Neural cell (in vitro differentiated cells): ENCODE measurements around the gene CNOT2. TPM values are rescaled to one million over a fixed set of nuclear protein-coding genes. Genes with fewer than 3 reads are reported as not detected.

Experiments
- H2AFZ ChIP-seq: fragments of 200-600, 300-800 bp; sonication (generic), shearing (Covaris generic); 2 replicates; pipeline ENCODE4 v1.6.0; 2014; ENCODE audit warnings: low read depth, mild to moderate bottlenecking, antibody characterized with exemption, low read length, moderate library complexity
- H3F3A ChIP-seq: fragments of 200-600 bp; shearing (Covaris generic); 2 replicates; pipeline ENCODE4 v1.6.1; 2016; ENCODE audit warnings: mild to moderate bottlenecking, moderate library complexity, mixed read lengths, antibody characterized with exemption, low read length; ENCODE audit not compliant: insufficient read depth, poor library complexity, severe bottlenecking
- H3K27ac ChIP-seq: fragments of 200-600, 300-800 bp; sonication (generic), shearing (Covaris generic); 2 replicates; pipeline ENCODE4 v1.5.1; 2014; ENCODE audit warnings: mild to moderate bottlenecking, low read length, moderate library complexity
- H3K27me3 ChIP-seq: fragments of 300-800, 200-600 bp; sonication (generic), shearing (Covaris generic); 2 replicates; pipeline ENCODE4 v1.6.0; 2014; ENCODE audit warnings: mild to moderate bottlenecking, low read depth, low read length, moderate library complexity; ENCODE audit not compliant: insufficient read depth
- H3K36me3 ChIP-seq: fragments of 300-800, 200-600 bp; sonication (generic), shearing (Covaris generic); 2 replicates; pipeline ENCODE4 v1.5.1; 2014; ENCODE audit warnings: mild to moderate bottlenecking, antibody characterized with exemption, low read length, moderate library complexity; ENCODE audit not compliant: insufficient read depth
- H3K4me2 ChIP-seq: fragments of 300-800, 200-600 bp; sonication (generic), shearing (Covaris generic); 2 replicates; pipeline ENCODE4 v1.6.0; 2014; ENCODE audit warnings: mild to moderate bottlenecking, low read length
- H3K4me3 ChIP-seq: fragments of 300-800, 200-600 bp; sonication (generic), shearing (Covaris generic); 2 replicates; pipeline ENCODE4 v1.5.1; 2014; ENCODE audit warnings: mild to moderate bottlenecking, low read length, moderate library complexity
- H3K79me2 ChIP-seq: fragments of 200-600 bp; shearing (Covaris generic); replicated peaks from 2 replicates; pipeline ENCODE4 v1.6.0; 2014; ENCODE audit warnings: mild to moderate bottlenecking, low read length, moderate library complexity; ENCODE audit not compliant: insufficient read depth
- H3K9ac ChIP-seq: fragments of 300-800, 200-600 bp; sonication (generic), shearing (Covaris generic); 2 replicates; pipeline ENCODE4 v1.6.1; 2016; ENCODE audit warnings: mild to moderate bottlenecking, low read length, mixed read lengths
- H3K9me2 ChIP-seq: fragments of 200-600 bp; shearing (Covaris generic); 2 replicates; pipeline ENCODE4 v1.6.1; 2016; ENCODE audit warnings: mild to moderate bottlenecking, low read length, mixed read lengths; ENCODE audit not compliant: insufficient read depth
- H3K9me3 ChIP-seq: fragments of 200-600, 300-800 bp; sonication (generic), shearing (Covaris generic); 2 replicates; pipeline ENCODE4 v1.6.1; 2016; ENCODE audit warnings: mild to moderate bottlenecking, mixed run types, low read length, moderate library complexity, mixed read lengths
- H4K20me1 ChIP-seq: fragments of 200-600 bp; shearing (Covaris generic); 2 replicates; pipeline ENCODE4 v1.6.1; 2016; ENCODE audit warnings: mild to moderate bottlenecking, mixed run types; ENCODE audit not compliant: insufficient read depth
- EP300 ChIP-seq: fragments of 450-650 bp; conservative IDR thresholded peaks from 2 replicates; pipeline ENCODE4 v1.6.1; 2014; ENCODE audit warnings: antibody characterized with exemption, mild to moderate bottlenecking, moderate library complexity; ENCODE audit not compliant: poor library complexity, severe bottlenecking
- EZH2 ChIP-seq: fragments of 200-600, 300-800 bp; shearing (Covaris generic), sonication (generic); IDR thresholded peaks from 2 replicates; pipeline ENCODE4 v1.6.1; 2014; ENCODE audit warnings: antibody characterized with exemption, low read length, borderline replicate concordance, mild to moderate bottlenecking; ENCODE audit not compliant: insufficient read depth, poor library complexity, severe bottlenecking
- MXI1 ChIP-seq: fragments of 450-650 bp; conservative IDR thresholded peaks from 2 replicates; pipeline ENCODE4 v1.6.1; 2014; ENCODE audit warnings: antibody characterized with exemption, mild to moderate bottlenecking; ENCODE audit not compliant: poor library complexity, severe bottlenecking
- POLR2AphosphoS5 ChIP-seq: IDR thresholded peaks from 2 replicates; pipeline ENCODE4 v1.6.1; 2012
- RAD21 ChIP-seq: fragments of 450-650 bp; conservative IDR thresholded peaks from 2 replicates; pipeline ENCODE4 v1.6.1; 2014; ENCODE audit warnings: antibody characterized with exemption, mild to moderate bottlenecking, moderate library complexity
- SMC3 ChIP-seq: fragments of 450-650 bp; conservative IDR thresholded peaks from 2 replicates; pipeline ENCODE4 v1.6.1; 2014; ENCODE audit warnings: antibody characterized with exemption, mild to moderate bottlenecking, moderate library complexity; ENCODE audit not compliant: poor library complexity
- TAF1 ChIP-seq: IDR thresholded peaks from 2 replicates; pipeline ENCODE4 v1.6.1; 2012; ENCODE audit warnings: low read depth
- polyA plus RNA-seq: library from polyadenylated mRNA; depleted of rRNA; stranded (reverse); fragments of >200 nt; gene quantifications from 2 replicates; pipeline ENCODE4 v1.2.3, GENCODE V29; 2014
- TF ChIP-seq, protein P1 (sequence below): IDR thresholded peaks from 2 replicates; pipeline ENCODE4 v1.6.1; 2012; ENCODE audit warnings: borderline replicate concordance
- TF ChIP-seq, protein P2 (sequence below): fragments of 450-650 bp; IDR thresholded peaks from 2 replicates; pipeline ENCODE4 v1.5.1; 2014; ENCODE audit warnings: antibody characterized with exemption, mild to moderate bottlenecking, moderate library complexity; ENCODE audit not compliant: poor library complexity, severe bottlenecking

Gene CNOT2
- polyA plus RNA-seq, 1 donor from 2014 or later: 158 TPM

DNA sequence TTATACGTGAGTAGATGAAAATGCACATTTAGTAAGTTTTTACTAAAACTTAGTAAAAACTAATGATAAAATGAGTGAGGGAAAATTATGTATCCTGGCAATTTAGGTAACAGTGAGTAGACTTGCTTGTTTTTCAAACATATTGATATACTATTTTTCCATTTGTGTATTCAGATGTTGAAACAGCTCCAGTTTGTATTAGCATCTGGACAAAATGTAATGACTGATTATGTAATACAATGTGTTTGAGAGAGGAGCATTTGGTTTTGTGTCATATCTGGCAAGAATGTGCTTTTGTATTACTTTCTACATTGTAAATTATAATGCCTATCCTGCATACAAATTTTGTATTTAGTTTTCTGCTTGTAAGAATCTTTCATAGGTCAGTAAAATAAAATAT is 5.6 kb downstream of the CNOT2 start:
- Histone ChIP-seq H3K79me2 (peaks cover 100% of the 10 kb centered on the region), H3K9me2 (no peaks in the 10 kb centered on the region), H3K4me2 (no peak overlapping the region), H2AFZ (no peak overlapping the region), H3K27ac (no peak overlapping the region), H3F3A (no peaks in the 10 kb centered on the region), H3K9me3 (no peaks in the 10 kb centered on the region), H3K4me3 (no peak overlapping the region), H4K20me1 (no peaks in the 10 kb centered on the region), H3K27me3 (no peaks in the 10 kb centered on the region), H3K36me3 (no peaks in the 10 kb centered on the region), H3K9ac (no peak overlapping the region)
- TF ChIP-seq SMC3 (no peak), TAF1 (no peak), POLR2AphosphoS5 (no peak), EP300 (no peak), RAD21 (no peak), MXI1 (no peak), EZH2 (no peak)
- TF ChIP-seq, protein P1, sequence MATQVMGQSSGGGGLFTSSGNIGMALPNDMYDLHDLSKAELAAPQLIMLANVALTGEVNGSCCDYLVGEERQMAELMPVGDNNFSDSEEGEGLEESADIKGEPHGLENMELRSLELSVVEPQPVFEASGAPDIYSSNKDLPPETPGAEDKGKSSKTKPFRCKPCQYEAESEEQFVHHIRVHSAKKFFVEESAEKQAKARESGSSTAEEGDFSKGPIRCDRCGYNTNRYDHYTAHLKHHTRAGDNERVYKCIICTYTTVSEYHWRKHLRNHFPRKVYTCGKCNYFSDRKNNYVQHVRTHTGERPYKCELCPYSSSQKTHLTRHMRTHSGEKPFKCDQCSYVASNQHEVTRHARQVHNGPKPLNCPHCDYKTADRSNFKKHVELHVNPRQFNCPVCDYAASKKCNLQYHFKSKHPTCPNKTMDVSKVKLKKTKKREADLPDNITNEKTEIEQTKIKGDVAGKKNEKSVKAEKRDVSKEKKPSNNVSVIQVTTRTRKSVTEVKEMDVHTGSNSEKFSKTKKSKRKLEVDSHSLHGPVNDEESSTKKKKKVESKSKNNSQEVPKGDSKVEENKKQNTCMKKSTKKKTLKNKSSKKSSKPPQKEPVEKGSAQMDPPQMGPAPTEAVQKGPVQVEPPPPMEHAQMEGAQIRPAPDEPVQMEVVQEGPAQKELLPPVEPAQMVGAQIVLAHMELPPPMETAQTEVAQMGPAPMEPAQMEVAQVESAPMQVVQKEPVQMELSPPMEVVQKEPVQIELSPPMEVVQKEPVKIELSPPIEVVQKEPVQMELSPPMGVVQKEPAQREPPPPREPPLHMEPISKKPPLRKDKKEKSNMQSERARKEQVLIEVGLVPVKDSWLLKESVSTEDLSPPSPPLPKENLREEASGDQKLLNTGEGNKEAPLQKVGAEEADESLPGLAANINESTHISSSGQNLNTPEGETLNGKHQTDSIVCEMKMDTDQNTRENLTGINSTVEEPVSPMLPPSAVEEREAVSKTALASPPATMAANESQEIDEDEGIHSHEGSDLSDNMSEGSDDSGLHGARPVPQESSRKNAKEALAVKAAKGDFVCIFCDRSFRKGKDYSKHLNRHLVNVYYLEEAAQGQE: no peak
- TF ChIP-seq, protein P2, sequence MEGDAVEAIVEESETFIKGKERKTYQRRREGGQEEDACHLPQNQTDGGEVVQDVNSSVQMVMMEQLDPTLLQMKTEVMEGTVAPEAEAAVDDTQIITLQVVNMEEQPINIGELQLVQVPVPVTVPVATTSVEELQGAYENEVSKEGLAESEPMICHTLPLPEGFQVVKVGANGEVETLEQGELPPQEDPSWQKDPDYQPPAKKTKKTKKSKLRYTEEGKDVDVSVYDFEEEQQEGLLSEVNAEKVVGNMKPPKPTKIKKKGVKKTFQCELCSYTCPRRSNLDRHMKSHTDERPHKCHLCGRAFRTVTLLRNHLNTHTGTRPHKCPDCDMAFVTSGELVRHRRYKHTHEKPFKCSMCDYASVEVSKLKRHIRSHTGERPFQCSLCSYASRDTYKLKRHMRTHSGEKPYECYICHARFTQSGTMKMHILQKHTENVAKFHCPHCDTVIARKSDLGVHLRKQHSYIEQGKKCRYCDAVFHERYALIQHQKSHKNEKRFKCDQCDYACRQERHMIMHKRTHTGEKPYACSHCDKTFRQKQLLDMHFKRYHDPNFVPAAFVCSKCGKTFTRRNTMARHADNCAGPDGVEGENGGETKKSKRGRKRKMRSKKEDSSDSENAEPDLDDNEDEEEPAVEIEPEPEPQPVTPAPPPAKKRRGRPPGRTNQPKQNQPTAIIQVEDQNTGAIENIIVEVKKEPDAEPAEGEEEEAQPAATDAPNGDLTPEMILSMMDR: no peak

DNA sequence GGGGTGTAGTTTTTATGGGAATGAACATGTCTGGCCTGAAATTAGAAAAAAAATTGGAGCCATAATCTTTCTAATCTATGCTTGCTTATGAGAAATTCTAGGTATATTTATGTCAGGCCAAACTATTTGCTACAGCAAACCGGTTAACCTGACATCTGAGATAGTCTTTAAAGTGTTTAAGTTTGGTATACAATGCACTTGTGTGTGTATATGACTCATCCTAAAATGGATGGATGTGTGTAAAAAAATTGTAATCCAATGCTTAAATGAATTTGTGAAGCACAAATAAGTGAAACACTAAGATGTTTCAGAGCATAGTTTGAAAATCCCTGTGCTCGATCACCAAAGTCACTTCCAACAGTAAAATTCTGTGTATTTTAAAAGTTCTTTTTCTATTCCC is 6.7 kb downstream of the CNOT2 start:
- Histone ChIP-seq H2AFZ (no peak overlapping the region), H3F3A (no peaks in the 10 kb centered on the region), H3K4me3 (no peak overlapping the region), H3K27me3 (no peaks in the 10 kb centered on the region), H3K27ac (no peak overlapping the region), H4K20me1 (no peaks in the 10 kb centered on the region), H3K36me3 (no peaks in the 10 kb centered on the region), H3K4me2 (no peak overlapping the region), H3K9ac (no peak overlapping the region), H3K9me3 (no peaks in the 10 kb centered on the region), H3K79me2 (peaks cover 98% of the 10 kb centered on the region), H3K9me2 (no peaks in the 10 kb centered on the region)
- TF ChIP-seq EP300 (no peak), MXI1 (no peak), SMC3 (no peak), POLR2AphosphoS5 (no peak), EZH2 (no peak), RAD21 (no peak), TAF1 (no peak)
- TF ChIP-seq, protein P2: no peak
- TF ChIP-seq, protein P1: no peak
